Measurements from ENCODE around the gene SPA17. TPM values are rescaled to one million over a fixed set of nuclear protein-coding genes. Genes with fewer than 3 reads are reported as not detected.
A peak's percentile ranks its signal among the peaks of the same experiment; 100 is the strongest.

Gene SPA17
- total RNA-seq, 1 donor from 2014 or later = 28.1 TPM

GRCh38 chr11:124644426-124645280 is 29.1 kb upstream of the SPA17 start:
- peak; percentile 33 for DNase-seq (ENCODE audit: low read depth)
- TF ChIP-seq CTCF (conservative IDR thresholded peaks at IDR 0.05; ENCODE audit: low read depth, low read length) = peak; percentile 80
- H3K4me3 ChIP-seq (ENCODE audit: low read depth, low read length) = peak overlapping the region; percentile 20

GRCh38 chr11:124646148-124646547 is 27.6 kb upstream of the SPA17 start:
- no peak for TF ChIP-seq CTCF (conservative IDR thresholded peaks at IDR 0.05; ENCODE audit: low read depth, low read length)
- no peak for DNase-seq (ENCODE audit: low read depth)
- H3K4me3 ChIP-seq (ENCODE audit: low read depth, low read length) = no peak overlapping the region

GRCh38 chr11:124648610-124649009 is 25.1 kb upstream of the SPA17 start:
- TF ChIP-seq CTCF (conservative IDR thresholded peaks at IDR 0.05; ENCODE audit: low read depth, low read length) = no peak
- no peak overlapping the region for H3K4me3 ChIP-seq (ENCODE audit: low read depth, low read length)
- no peak for DNase-seq (ENCODE audit: low read depth)

GRCh38 chr11:124656774-124657630 is 16.7 kb upstream of the SPA17 start:
- no peak for TF ChIP-seq CTCF (conservative IDR thresholded peaks at IDR 0.05; ENCODE audit: low read depth, low read length)
- no peak overlapping the region for H3K4me3 ChIP-seq (ENCODE audit: low read depth, low read length)
- no peak for DNase-seq (ENCODE audit: low read depth)

- DNase-seq (ENCODE audit: low read depth) = no peak
- no peak overlapping the region for H3K4me3 ChIP-seq (ENCODE audit: low read depth, low read length)
- no peak for TF ChIP-seq CTCF (conservative IDR thresholded peaks at IDR 0.05; ENCODE audit: low read depth, low read length)
Measured at GRCh38 chr11:124657904-124658303, 15.8 kb upstream of the SPA17 start.

- H3K4me3 ChIP-seq (ENCODE audit: low read depth, low read length) = no peak overlapping the region
- DNase-seq (ENCODE audit: low read depth) = no peak
- TF ChIP-seq CTCF (conservative IDR thresholded peaks at IDR 0.05; ENCODE audit: low read depth, low read length) = no peak
Measured at GRCh38 chr11:124658501-124658900, 15.2 kb upstream of the SPA17 start.

Data from epithelial cell of proximal tubule (primary cell).